ENCODE data around the gene IRX3. TPM values are rescaled to one million over a fixed set of nuclear protein-coding genes. Genes with fewer than 3 reads are reported as not detected.

IRX3 gene
- total RNA-seq, 2 donors from 2014 or later = 5.0 to 21.6 TPM

- TF ChIP-seq CTCF (IDR thresholded peaks at IDR 0.05) = no peak
- no peak for DNase-seq (ENCODE audit: low spot score)
- H3K27me3 ChIP-seq = no peaks in the 10 kb centered on the region
These were observed 18.5 kb upstream of the IRX3 start for GRCh38 chr16:54305080-54305479.

GRCh38 chr16:54303613-54304012 is 17.0 kb upstream of the IRX3 start:
- Histone ChIP-seq H3K36me3 (no peaks in the 10 kb centered on the region), H3K27me3 (no peaks in the 10 kb centered on the region), H3K27ac (no peak overlapping the region), H3K4me1 (no peaks in the 10 kb centered on the region), H3K4me3 (no peak overlapping the region), H3K9me3 (no peaks in the 10 kb centered on the region)
- TF ChIP-seq CTCF (IDR thresholded peaks at IDR 0.05) = no peak
- DNase-seq (ENCODE audit: low spot score) = no peak

More at GRCh38 chr16:54305080-54305479, 18.5 kb upstream of the IRX3 start:
- Histone ChIP-seq H3K4me1 (no peaks in the 10 kb centered on the region), H3K27ac (no peak overlapping the region), H3K36me3 (no peaks in the 10 kb centered on the region), H3K4me3 (no peak overlapping the region), H3K9me3 (no peaks in the 10 kb centered on the region)

DNA sequence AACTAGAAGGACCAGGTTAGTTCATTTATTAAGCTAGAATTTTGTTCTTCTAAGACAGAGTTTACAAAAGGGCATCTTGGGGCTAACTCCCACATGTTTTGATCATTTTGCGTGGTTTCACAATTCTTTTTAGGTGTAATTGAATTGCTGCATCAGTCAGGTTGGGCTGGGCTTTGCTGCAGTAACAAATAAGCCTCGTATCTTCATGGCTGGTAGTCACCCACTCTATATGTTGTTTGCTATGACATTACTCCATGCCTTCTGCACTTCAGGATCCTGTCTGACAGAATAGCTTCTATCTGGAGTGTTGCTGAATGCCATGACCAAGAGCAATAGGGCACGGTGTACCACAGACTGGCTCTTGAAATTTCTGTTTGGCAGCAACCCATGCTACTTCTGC is 10.6 kb upstream of the IRX3 start:
- H3K36me3 ChIP-seq = no peaks in the 10 kb centered on the region
- peaks cover 0 to 12% of the 10 kb centered on the region in 2 donors for H3K9me3 ChIP-seq
- TF ChIP-seq CTCF (IDR thresholded peaks at IDR 0.05) = no peak
- H3K4me1 ChIP-seq = no peaks in the 10 kb centered on the region
- no peak overlapping the region for H3K27ac ChIP-seq
- DNase-seq (ENCODE audit: low spot score) = no peak
- no peaks in the 10 kb centered on the region for H3K27me3 ChIP-seq
- no peak overlapping the region for H3K4me3 ChIP-seq

GRCh38 chr16:54296543-54296942 is 10.0 kb upstream of the IRX3 start:
- Histone ChIP-seq H3K36me3 (no peaks in the 10 kb centered on the region), H3K4me1 (no peaks in the 10 kb centered on the region), H3K27me3 (peaks cover 0 to 1% of the 10 kb centered on the region in 2 donors), H3K9me3 (peaks cover 0 to 12% of the 10 kb centered on the region in 2 donors), H3K27ac (no peak overlapping the region), H3K4me3 (no peak overlapping the region)
- TF ChIP-seq CTCF (IDR thresholded peaks at IDR 0.05) = no peak
- no peak for DNase-seq (ENCODE audit: low spot score)

- Histone ChIP-seq H3K36me3 (no peaks in the 10 kb centered on the region), H3K4me1 (peaks cover 0 to 11% of the 10 kb centered on the region in 2 donors), H3K4me3 (no peak overlapping the region), H3K9me3 (peaks cover 0 to 12% of the 10 kb centered on the region in 2 donors), H3K27ac (no peak overlapping the region), H3K27me3 (peaks cover 11 to 33% of the 10 kb centered on the region in 2 donors)
- TF ChIP-seq CTCF (IDR thresholded peaks at IDR 0.05) = no peak
- no peak for DNase-seq (ENCODE audit: low spot score)
These were observed 5.3 kb upstream of the IRX3 start for GRCh38 chr16:54291656-54292487.

Data from right atrium auricular region (tissue), 2 donors.